NCI-H524 (cell line): ENCODE measurements around the gene TMEM161B.
"Not testable (repeated sequence)": the region's sequence is repeated elsewhere in the genome, so short reads cannot be mapped to it uniquely, and the experiment has no call there.

Experiments
- DNase-seq, 2 experiments: peaks; one replicate each; lab custom pipeline; 2025; lab: John Stamatoyannopoulos, UW

TMEM161B gene

DNA sequence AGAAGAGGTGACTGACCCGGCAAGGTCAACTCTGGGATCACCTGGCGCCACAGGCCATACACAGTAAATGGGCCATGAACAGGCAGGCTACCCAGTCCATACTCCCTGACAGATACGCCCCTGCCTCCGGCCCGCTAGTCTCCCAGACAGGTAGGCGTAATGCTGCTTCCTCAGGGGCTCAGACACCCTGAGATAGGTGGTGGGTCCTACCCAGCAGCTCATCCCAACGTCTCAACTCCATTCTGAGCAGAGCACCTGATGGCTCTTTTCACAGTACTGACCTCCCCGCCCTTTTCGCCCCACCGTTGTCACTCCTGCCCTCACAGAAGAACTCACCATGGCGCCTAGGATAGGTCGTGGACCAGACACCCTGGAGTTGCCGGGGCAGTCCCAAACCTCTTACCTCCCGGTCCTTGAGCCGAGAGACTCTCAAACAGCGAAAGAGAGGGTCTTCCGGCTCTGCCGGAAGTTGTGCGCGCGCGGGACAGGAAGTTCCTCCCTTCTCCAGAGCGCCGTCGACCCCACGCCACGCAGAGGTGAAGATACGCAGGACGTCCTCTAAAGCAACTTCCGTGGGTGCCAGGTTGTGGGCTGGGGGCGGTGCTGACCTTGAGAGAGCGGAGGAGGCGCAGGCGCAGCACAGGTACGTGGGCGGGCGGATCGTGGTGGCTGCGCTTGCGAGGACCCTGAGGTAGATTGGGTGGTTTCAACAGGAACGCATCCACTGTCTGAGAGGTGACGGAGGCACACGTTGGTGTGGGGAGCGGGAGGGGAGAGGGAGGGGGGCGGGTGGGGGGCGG lies at the start of gene TMEM161B:
TMEM161B (minus strand) TSS at position 461 of the 800 bp plus-strand sequence; CDS start at position 339, 122 bp downstream.
- DNase-seq: peak; percentile 93 to 95

DNA sequence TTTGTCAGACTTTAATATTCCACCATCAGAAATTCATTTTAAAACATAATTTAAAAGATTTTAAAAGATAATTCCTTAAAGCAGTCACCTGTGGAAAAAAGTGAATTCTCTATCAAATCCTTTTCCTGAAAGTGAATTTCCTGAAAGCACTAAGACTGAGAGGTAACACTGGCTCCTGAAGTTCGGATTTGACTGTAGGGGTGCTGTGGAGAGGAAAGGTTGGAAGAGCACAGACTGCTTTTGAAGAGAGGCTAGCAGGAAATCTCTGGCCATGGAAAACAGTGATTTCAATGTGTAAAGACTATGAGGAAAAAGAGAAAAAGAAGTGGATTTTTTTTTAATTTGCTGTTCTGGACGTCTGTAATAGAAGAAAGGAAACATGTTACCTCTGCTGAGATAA lies 35.7 kb upstream of the TMEM161B start:
- DNase-seq: no peak

DNA sequence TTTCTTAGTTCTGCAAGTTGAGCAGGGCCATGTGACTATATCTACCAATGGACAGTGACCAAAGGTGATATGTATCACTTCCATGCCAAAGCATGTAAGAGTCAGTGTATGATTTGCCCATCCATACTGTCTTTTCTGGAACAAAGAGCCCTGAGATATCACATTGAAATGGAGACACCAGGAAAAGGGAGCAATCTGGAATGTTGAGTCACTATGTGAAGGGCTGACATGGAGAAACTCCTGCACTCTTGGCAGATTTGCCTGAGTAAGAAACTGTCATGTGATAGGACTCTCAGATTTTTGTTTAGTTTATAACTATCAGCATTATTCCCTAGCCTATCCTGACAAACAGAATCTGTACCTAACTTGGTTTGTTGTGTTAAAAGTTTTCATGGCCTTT lies 29.8 kb upstream of the TMEM161B start:
- DNase-seq: no peak

DNA sequence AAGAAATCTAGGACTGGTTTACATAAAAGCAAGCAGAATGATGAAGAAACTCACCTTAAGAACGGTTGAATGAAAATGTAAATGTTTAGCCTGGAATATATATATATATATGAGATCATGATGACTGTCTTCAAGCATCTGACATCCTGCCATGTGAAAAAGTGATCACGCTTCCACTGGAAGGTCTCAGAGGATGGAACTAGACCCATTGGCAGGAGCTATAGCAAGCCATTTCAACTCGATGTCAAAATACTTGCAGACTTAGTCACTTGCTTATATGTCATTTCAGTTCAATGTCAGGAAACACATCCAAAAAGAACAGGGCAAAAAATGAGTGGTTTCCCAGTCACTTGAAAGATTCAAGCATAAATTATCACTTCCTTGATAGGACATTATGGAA lies 22.2 kb upstream of the TMEM161B start:
- no peak for DNase-seq

DNA sequence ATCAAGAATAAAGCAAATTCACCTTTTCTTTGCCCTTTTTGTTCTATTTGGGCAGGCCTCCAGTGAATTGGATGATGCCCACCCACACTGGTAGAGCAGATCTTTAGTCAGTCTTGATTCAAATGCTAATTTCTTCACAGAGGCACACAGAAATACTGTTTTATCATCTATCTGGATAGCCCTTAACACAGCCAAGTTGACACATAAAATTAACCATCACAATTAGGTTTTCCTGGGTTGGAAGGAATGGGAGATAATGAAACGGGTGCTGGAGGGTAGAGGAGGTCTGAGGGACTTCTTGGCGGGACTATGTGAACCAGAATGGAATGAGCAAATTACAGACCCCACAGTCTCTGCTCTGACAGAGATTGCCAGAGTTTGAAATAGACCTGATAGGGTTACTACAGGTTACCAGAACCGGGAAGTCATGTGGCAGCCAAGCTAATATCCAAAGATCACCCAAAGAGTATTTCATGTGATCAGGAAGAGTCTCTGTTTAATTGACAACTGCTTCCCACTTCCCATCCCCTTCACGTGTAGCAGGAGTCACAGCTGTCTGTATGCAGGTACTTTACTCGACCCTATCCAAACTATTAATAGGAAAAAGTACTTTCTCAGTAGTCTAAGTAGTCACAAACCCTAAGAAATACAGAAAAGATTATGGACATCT lies 20.0 kb upstream of the TMEM161B start:
- no peak for DNase-seq

DNA sequence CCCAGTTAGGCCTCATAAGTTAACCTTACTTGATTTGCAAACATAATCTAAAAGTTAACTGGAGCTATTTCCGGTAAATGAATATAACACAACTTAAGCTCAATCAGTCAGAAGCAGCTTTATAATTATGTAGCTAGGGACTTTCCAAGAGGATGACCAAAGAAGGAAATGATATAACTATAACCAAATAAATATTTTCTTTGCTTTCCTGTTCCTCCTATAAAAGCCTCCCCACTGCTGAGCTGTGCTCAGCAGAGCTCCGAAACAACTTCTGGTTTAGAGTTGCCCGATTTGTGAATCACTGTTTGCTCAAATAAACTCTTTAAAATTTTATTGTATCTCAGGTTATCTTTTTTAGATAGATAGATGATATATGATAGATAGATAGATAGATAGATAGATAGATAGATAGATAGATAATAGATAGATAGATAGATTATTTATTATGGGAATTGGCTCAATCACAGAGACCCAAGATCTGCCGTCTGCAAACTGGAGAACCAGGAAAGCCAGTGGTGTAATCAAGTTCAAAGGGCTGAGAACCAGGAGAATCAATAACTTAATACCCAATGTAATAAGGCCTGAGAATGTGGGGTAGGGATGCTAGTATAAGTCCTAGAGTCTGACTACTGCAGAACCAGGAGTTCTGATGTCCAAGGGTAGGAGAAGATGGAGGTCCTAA lies 19.3 kb upstream of the TMEM161B start:
- DNase-seq: no peak

DNA sequence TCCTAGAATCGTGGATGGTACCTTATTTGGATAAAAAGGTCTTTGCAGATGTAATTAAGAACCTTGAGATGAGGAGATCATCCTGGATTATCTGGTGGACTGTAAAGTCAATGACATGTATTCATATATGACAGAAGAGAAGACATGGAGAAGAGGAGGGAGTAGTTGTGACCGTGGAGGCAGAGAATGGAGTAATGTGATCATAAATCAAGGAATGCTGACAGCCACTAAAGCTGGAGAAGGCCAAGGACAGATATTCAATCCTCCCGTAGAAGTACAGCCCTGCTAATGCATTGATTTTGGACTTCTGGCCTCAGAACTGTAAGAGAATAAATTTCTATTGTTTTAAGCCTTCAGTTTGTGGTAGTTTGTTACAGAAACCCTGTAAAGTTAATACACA lies 18.7 kb upstream of the TMEM161B start:
- DNase-seq: no peak

DNA sequence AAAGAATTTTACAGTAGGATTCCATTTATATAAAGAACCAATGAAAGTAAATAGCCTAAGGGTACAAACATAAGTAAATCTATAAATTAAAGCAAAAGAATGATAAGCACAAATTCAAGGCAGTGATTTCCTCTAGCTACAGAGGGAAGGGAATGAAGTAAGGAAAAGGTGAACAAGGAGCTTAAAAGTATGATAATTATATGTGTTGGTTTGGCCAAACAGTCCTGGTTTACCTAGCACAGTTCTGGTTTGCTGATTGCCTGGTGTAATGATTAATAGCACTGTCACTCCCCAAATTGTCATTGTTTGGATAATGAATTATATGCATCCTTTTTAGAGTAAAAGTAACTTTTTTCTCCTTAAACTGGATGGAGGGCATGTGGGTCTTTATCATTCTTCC lies 15.0 kb upstream of the TMEM161B start:
- no peak for DNase-seq

DNA sequence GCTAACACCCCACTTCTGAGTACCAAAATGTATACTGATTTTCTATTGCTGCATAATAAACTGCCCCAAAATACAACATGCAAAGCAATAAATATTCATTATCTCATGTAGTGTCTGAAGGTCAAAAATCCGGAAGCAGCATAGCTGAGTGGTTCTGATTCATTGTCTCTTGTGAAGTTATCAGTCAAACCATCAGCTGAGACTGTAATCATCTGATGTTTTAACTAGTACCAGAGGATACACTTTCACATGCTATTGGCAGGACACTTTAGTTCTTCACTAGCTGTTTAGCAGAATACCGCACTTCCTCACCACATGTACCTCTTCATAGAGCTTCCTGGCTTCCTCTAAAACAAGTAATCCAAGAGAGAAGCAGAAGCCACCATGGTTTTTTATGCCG lies 12.7 kb upstream of the TMEM161B start:
- no peak for DNase-seq

DNA sequence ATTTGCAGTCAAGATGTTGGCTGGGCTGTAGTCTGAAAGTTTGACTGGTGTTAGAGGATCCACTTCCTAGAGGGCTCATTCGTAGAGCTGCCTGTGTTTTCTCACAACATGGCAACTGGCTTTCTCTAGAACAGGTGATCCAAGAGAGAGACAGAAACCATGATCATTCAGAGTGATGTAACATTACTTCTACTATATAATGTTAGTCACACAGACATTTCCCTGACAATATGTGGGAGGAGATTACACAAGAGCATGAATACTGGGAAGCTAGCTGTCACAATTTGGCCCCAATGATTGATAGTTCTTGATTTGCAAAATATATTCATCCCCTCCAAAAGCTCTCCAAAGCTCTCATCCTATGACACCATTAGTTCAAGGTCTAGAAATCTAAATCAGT lies 10.9 kb upstream of the TMEM161B start:
- no peak for DNase-seq

DNA sequence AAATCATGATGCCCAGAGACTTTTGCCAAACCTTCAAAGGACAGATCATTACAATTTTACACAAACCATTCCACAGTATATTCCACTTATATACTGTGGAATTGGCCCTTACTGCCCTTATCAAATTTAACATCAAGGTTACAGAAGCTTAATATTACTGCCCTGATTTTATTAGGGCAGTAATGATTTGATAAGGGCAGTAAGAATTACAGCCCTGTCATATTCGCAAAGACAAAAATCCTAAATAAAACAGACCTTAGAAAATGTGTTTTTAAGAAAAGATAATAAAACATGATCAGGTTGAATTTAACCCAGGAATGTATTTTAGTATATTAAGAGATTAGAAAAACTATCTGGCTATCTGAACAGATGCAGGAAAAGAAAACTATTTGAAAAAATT lies 7.7 kb upstream of the TMEM161B start:
- DNase-seq: no peak

DNA sequence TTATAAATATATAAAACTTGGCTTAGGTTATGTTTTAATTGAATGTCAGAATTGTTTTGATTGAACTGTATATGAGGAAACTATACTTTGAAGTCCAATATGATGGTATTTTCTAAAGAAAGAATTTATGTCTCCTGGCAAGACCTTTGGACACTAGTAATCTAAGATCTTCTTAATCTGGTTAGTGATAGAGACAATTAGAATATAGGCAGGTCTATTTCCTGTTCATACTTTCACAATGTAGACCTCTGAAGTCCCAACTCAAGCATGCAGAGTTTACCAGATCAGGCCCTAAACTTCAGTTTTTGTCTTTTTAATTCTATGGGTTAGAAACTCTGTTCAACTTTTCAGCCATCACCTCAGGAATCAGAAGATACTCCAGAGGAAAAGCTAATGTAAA lies 6.9 kb upstream of the TMEM161B start:
- no peak for DNase-seq

DNA sequence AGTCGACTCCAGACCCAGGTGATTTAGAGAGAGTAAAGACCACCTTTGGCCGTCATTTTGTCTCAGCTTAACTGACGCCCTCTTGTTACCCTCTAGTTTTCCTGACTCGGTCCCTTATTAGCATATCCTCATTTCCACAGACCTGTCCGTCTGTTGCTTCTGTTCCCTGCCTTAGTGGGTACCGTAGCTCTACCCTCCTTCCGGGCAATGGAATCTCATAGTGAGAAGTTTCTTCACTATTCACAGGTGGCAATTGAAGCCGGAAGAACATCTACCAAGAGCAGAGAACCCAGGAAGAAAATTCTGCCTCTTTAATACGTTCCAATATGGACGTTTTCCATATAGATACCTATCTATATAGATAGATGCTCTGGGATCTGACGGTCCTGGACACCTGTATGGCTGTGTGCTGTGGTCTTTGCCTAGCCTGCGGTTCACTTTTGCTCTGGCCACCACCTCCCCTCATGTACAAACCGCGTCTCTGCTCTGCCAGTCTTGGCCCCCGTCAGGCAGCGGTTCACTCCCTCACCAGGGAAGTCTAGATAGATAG lies 652 bp upstream of the TMEM161B start:
- peak in 1 of 2 experiments; percentile 59 for DNase-seq

DNA sequence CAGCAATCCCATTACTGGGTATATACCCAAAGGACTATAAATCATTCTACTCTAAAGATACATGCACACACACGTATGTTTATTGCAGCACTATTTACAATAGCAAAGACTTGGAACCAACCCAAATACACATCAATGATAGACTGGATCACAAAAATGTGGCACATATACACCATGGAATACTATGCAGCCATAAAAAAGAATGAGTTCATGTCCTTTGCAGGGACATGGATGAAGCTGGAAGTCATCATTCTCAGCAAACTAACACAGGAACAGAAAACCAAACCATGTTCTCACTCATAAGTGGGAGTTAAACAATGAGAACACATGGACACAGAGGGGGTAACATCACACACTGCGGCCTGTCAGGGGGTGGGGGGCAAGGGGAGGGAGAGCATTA lies 4.1 kb downstream of the TMEM161B start:
- DNase-seq: not testable (repeated sequence)

DNA sequence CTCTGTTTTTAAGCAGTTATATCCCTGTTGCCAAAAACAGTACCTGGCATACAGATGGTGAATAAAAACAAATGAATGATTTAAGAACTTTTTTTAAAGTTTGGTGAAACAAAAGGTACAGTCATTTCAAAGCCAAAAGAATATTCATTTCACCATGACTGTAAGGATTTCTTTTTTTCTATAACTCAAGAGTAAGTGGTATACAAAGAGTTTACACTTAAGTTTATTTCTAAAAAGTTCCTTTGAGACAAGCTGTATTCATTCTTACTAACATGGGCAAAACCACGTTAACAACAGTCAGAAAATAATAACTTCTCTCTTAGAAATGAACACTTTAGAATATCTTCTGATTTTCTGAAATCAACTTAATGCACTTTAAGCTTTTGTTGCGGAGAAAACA lies 5.3 kb downstream of the TMEM161B start:
- no peak for DNase-seq

DNA sequence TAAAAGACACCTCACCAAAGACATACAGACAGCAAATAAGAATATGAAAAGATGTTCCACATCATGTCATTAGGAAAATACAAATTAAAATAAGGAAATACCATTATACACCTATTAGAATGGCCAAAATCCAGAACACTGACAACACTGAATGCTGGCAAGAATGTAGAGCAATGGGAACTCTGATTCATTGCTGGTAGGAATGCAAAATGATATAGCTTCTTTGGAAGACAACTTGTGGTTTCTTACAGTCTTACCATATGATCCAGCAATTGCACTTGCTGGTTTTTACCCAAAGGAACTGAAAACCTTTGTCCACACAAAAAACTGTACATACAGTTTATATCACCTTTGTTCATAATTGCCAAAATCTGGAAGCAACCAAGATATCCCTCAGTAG lies 6.5 kb downstream of the TMEM161B start:
- DNase-seq: no peak

DNA sequence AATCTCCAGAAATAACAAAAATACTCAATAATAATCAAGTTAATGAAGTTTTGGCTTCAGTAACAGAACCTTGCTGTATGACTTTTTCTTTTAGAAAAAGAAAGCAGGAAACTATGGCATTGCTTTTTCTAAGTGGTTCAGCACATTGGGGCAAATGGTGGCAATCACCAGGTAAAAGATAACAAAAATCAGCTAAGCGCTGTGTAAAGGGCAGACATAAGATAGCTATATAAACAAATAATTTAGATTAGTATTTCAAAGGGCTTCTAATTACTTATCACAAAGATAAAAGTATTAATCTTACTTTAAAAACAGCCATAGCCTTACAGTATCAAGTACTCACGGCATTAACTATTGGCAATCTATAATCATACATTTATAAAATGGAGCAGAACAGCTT lies 10.0 kb downstream of the TMEM161B start:
- DNase-seq: no peak

DNA sequence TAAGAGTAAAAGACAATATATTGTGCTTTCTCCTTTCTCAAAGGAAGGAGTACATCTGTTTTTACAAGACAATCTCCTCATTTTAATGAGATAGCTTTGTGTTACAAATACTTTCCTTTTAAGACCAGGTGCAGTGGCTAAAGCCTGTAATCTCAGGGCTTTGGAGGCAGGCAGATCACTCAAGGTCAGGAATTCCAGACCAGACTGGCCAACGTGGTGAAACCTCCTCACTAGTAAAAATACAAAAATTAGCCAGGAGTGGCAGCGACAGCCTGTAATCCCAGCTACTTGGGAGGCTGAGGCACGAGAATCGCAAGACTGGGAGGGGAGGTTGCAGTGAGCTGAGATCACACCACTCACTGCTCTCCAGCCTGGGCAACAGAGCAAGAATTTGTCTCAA lies 11.8 kb downstream of the TMEM161B start:
- DNase-seq: no peak

DNA sequence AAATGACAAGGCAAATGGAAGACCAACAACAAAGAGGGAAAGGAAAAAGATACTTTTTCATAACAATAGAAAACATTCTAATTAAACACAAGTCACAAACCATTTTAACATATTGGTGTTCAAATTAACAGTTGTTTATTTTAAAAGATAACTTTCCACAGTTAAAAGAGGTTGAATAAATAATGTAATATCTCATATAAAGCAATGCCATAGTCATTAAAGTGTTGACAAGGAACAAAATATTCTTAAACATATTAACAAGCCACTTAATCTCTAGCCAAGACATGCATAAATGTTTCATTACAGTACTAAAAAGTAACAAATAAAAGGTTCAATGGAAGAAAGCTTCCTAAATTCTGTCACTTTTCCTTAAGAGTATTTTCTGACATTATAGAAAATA lies 12.6 kb downstream of the TMEM161B start:
- DNase-seq: no peak

DNA sequence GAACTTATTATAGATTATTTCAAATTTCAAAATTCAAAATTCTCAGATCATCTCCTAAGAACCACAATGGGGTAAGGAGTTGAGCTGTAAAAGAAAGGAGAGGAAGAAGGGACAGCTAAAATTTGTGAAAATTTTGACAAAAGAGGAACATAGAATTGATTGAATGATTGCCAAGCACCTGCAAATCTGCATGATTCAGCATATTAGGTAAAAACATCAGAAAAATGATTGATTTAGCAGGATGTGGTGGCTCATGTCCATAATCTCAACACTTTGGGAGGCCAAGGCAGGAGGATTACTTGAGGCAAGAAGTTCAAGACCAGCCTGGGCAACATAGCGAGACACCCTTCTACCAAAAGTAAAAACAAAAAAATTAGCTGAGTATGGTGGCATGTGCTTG lies 14.3 kb downstream of the TMEM161B start:
- no peak for DNase-seq

DNA sequence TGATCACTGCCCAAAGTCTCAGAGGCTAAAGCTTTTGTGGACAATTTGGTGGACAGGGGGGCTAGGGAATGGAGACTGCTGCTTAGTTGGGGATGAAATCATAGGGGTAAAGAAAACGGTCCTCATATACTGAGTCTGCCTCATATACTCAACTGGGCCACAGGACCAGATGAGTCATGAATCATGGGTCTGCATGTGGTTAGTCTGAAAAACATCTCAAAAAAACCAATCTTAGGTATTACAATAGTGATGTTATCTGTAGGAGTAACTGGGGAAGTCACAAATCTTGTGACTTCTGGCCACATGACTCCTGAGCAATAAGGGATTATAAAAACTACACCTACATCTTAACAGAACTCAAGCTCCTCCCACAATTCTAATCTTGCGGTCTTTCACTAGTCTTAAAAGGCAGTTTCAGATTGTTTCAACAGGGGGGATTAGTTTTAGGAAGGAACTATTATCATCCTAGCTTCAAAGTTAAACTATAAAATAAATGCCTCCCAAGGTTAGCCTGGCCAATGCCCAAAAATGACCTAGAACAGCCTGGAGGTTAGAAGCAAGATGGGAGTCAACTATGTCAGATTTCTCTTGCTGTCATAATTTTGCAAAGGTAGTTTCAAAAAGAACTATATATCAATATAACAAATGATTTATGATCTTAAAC lies 17.5 kb downstream of the TMEM161B start:
- no peak for DNase-seq

DNA sequence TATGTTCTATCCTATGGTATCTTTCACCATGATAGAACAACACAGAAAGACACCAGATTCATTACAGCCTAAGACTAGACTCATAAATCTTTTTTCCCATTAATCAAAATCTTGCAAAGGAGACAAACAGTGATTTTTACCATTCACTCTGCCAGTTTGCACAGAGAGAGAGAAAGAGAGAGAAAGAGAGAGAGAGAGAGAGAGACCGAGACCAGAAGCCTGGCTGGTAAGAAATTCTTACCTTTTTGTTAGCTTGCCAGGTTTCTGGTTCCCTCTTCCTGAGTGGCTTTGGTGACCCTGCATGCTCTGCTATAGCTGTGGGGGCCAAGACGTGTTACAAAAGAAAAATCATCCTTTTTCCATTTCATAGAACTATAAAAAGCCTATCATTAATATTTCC lies 18.6 kb downstream of the TMEM161B start:
- no peak for DNase-seq
